Keratinocyte (primary cell): ENCODE results near the gene FTO. TPM values are rescaled to one million over a fixed set of nuclear protein-coding genes. Genes with fewer than 3 reads are reported as not detected.
A peak's percentile ranks its signal among the peaks of the same experiment; 100 is the strongest.

Experiments
- DNase-seq: peaks from one replicate; pipeline ENCODE4 v3.0.0-alpha.2; 2011; ENCODE audit warnings: low read depth, missing footprints, low spot score
- FAIRE-seq: peaks from 2 replicates; lab custom pipeline; 2011; peaks lifted over from hg19 to GRCh38; lab: Jason Lieb, UNC
- H2AFZ ChIP-seq: 2 replicates; pipeline ENCODE4 v1.6.0; 2012; ENCODE audit warnings: low read length, control low read depth, inconsistent platforms; ENCODE audit not compliant: control insufficient read depth
- H3K27ac ChIP-seq: 2 replicates; pipeline ENCODE4 v1.5.1; 2011; ENCODE audit warnings: low read length; ENCODE audit not compliant: control insufficient read depth, insufficient read depth
- H3K27me3 ChIP-seq: 3 replicates; pipeline ENCODE4 v1.6.0; 2011; ENCODE audit warnings: low read length; ENCODE audit not compliant: control insufficient read depth, insufficient read depth; ENCODE audit errors: extremely low read depth
- H3K36me3 ChIP-seq, 2 experiments: 2 replicates in 1 of 2; 3 replicates in 1 of 2; pipeline ENCODE4 v1.5.1; 2011; ENCODE audit warnings: low read length in 2 of 2, mild to moderate bottlenecking in 1 of 2; ENCODE audit not compliant: control insufficient read depth in 2 of 2, insufficient read depth in 2 of 2; ENCODE audit errors: extremely low read depth in 1 of 2
- H3K4me1 ChIP-seq: 3 replicates; pipeline ENCODE4 v1.5.1; 2011; ENCODE audit warnings: low read length; ENCODE audit not compliant: control insufficient read depth, insufficient read depth; ENCODE audit errors: extremely low read depth
- H3K4me2 ChIP-seq: 3 replicates; pipeline ENCODE4 v1.6.0; 2011; ENCODE audit warnings: low read depth, low read length; ENCODE audit not compliant: control insufficient read depth, insufficient read depth; ENCODE audit errors: extremely low read depth
- H3K4me3 ChIP-seq, 3 experiments: fragments of 200-600 bp in 1 of 3; sonication (generic) in 1 of 3; 2 replicates in 2 of 3; 3 replicates in 1 of 3; pipeline ENCODE4 v1.5.1; 2011 to 2016; ENCODE audit warnings: low read length in 3 of 3, mild to moderate bottlenecking in 3 of 3, control low read depth in 2 of 3, inconsistent platforms in 1 of 3, low read depth in 1 of 3, mixed read lengths in 1 of 3, mixed run types in 1 of 3, moderate library complexity in 1 of 3; ENCODE audit not compliant: control insufficient read depth in 2 of 3, insufficient read depth in 2 of 3; ENCODE audit errors: extremely low read depth in 1 of 3
- H3K79me2 ChIP-seq: 2 replicates; pipeline ENCODE4 v1.6.0; 2012; ENCODE audit warnings: low read length; ENCODE audit not compliant: control insufficient read depth, insufficient read depth
- H3K9ac ChIP-seq: 3 replicates; pipeline ENCODE4 v1.6.0; 2011; ENCODE audit warnings: low read length; ENCODE audit not compliant: control insufficient read depth, insufficient read depth; ENCODE audit errors: extremely low read depth
- H3K9me1 ChIP-seq: 3 replicates; pipeline ENCODE4 v1.6.0; 2011; ENCODE audit warnings: low read length; ENCODE audit not compliant: control insufficient read depth, insufficient read depth; ENCODE audit errors: extremely low read depth
- H3K9me3 ChIP-seq: 2 replicates; pipeline ENCODE4 v1.5.1; 2012; ENCODE audit warnings: low read depth, low read length; ENCODE audit not compliant: control insufficient read depth
- H4K20me1 ChIP-seq: 3 replicates; pipeline ENCODE4 v1.6.0; 2011; ENCODE audit warnings: low read length; ENCODE audit not compliant: control insufficient read depth, insufficient read depth; ENCODE audit errors: extremely low read depth
- CTCF ChIP-seq, 3 experiments: IDR thresholded peaks in 1 of 3; conservative IDR thresholded peaks in 1 of 3; optimal IDR thresholded peaks in 1 of 3; 2 replicates in 2 of 3; 3 replicates in 1 of 3; pipeline versions ENCODE3 to v1.5.1; 2011; ENCODE audit warnings: low read length in 3 of 3, mild to moderate bottlenecking in 3 of 3, moderate library complexity in 2 of 3, control low read depth in 1 of 3, inconsistent platforms in 1 of 3; ENCODE audit not compliant: insufficient read depth in 2 of 3; ENCODE audit errors: extremely low read depth in 1 of 3
- EZH2 ChIP-seq: IDR thresholded peaks from one replicate; pipeline ENCODE4 v1.6.1; 2012; ENCODE audit warnings: inconsistent platforms, mild to moderate bottlenecking, low read length, moderate library complexity
- dilution Hi-C: fragments of 300-500 bp; cut with MboI; formaldehyde crosslinking; loops from one replicate; pipeline ENCODE4 v1.7.0; 2020; ENCODE audit warnings: low sequenced_read_pairs; ENCODE audit not compliant: extremely low pct_ligation_motif_present
- polyA plus RNA-seq, 5 experiments: library from polyadenylated mRNA; depleted of rRNA in 3 of 5; stranded (reverse) in 3 of 5; stranded (forward) in 1 of 5; unstranded in 1 of 5; fragments of >200 nt; gene quantifications; 1 replicate in 1 of 5; 2 replicates in 3 of 5; 3 replicates in 1 of 5; pipeline versions ENCODE4 v1.2.1 to v1.2.3, GENCODE V29; 2011 to 2012; ENCODE audit warnings: missing spikeins in 2 of 5, low read depth in 1 of 5, low replicate concordance in 1 of 5

FTO gene
- polyA plus RNA-seq, 1 donor (not counting 4 experiments of a cell fraction or from before 2014, with no cell fraction given), result 56.4 TPM

GRCh38 chr16:53744449-53744848, 40.5 kb downstream of the FTO start:
- TF ChIP-seq CTCF (optimal IDR thresholded peaks at IDR 0.05 in 1 of 3, IDR thresholded peaks at IDR 0.05 in 1 of 3, conservative IDR thresholded peaks at IDR 0.05 in 1 of 3; ENCODE audit: extremely low read depth in 1 of 3, insufficient read depth in 2 of 3, low read length in 3 of 3) (peak in 1 of 3 experiments; percentile 3), EZH2 (no peak)
- H3K9me1 ChIP-seq, result no peaks in the 10 kb centered on the region
- H2AFZ ChIP-seq, result no peak overlapping the region
- peak overlapping the region; percentile 28 for H3K9ac ChIP-seq
- H3K27ac ChIP-seq, result peak overlapping the region; percentile 71
- H4K20me1 ChIP-seq, result no peaks in the 10 kb centered on the region
- DNase-seq (no peak), FAIRE-seq (no peak)
- H3K36me3 ChIP-seq, result no peaks in the 10 kb centered on the region
- peak overlapping the region; percentile 84 for H3K4me2 ChIP-seq
- H3K79me2 ChIP-seq, result peaks cover 35% of the 10 kb centered on the region
- H3K4me1 ChIP-seq, result peaks cover 47% of the 10 kb centered on the region
- H3K27me3 ChIP-seq, result no peaks in the 10 kb centered on the region
- H3K4me3 ChIP-seq, result peak overlapping the region in 1 of 3 experiments; percentile 34
- no peaks in the 10 kb centered on the region for H3K9me3 ChIP-seq
- dilution Hi-C loops, result no loop called here

GRCh38 chr16:53745086-53745485, 41.1 kb downstream of the FTO start:
- no peaks in the 10 kb centered on the region for H3K9me1 ChIP-seq
- peak overlapping the region; percentile 84 for H3K4me2 ChIP-seq
- peak overlapping the region; percentile 71 for H3K27ac ChIP-seq
- H2AFZ ChIP-seq, result no peak overlapping the region
- no peaks in the 10 kb centered on the region for H3K9me3 ChIP-seq
- no peak for TF ChIP-seq EZH2
- TF ChIP-seq CTCF (optimal IDR thresholded peaks at IDR 0.05 in 1 of 3, IDR thresholded peaks at IDR 0.05 in 1 of 3, conservative IDR thresholded peaks at IDR 0.05 in 1 of 3; ENCODE audit: extremely low read depth in 1 of 3, insufficient read depth in 2 of 3, low read length in 3 of 3), result no peak
- peak; percentile 63 for DNase-seq
- FAIRE-seq, result peak; percentile 75
- no peaks in the 10 kb centered on the region for H4K20me1 ChIP-seq
- peaks cover 32% of the 10 kb centered on the region for H3K79me2 ChIP-seq
- no peaks in the 10 kb centered on the region for H3K27me3 ChIP-seq
- dilution Hi-C loops, result no loop called here
- H3K4me3 ChIP-seq, result peak overlapping the region in 2 of 3 experiments; percentile 2 to 26
- H3K4me1 ChIP-seq, result peaks cover 47% of the 10 kb centered on the region
- H3K9ac ChIP-seq, result no peak overlapping the region
- no peaks in the 10 kb centered on the region for H3K36me3 ChIP-seq
